Memory B cell (primary cell): ENCODE measurements around the gene PLCZ1.

Source experiments
- ATAC-seq: fragments of 150-1000 bp; cut with Tn5 transposase; 2 replicates; pipeline ENCODE4 v1.10.0; 2021; ENCODE audit warnings: low read depth, mild to moderate bottlenecking, moderate library complexity
- DNase-seq, 2 donors: peaks; one replicate each; pipeline ENCODE4 v3.0.0; 2022; ENCODE audit warnings: low spot score in 2 of 2
- H3K27ac Mint-ChIP-seq: one replicate; pipeline ENCODE4 v1.8.0; 2022; ENCODE audit warnings: mild to moderate bottlenecking, moderate library complexity, mixed read lengths
- H3K27me3 Mint-ChIP-seq: one replicate; pipeline ENCODE4 v1.8.0; 2022; ENCODE audit warnings: mixed read lengths
- H3K36me3 Mint-ChIP-seq: one replicate; pipeline ENCODE4 v1.8.0; 2022; ENCODE audit warnings: mild to moderate bottlenecking, mixed read lengths
- H3K4me1 Mint-ChIP-seq: one replicate; pipeline ENCODE4 v1.8.0; 2022; ENCODE audit warnings: mixed read lengths
- H3K4me3 Mint-ChIP-seq: one replicate; pipeline ENCODE4 v1.8.0; 2022; ENCODE audit warnings: mild to moderate bottlenecking, moderate library complexity, mixed read lengths
- H3K9me3 Mint-ChIP-seq: one replicate; pipeline ENCODE4 v1.8.0; 2022; ENCODE audit warnings: mixed read lengths

Gene PLCZ1

GRCh38 chr12:18634382-18634781 lies 103.4 kb downstream of the PLCZ1 start:
- H3K9me3 Mint-ChIP-seq, result peaks cover 10% of the 10 kb centered on the region
- H3K27me3 Mint-ChIP-seq, result no peaks in the 10 kb centered on the region
- ATAC-seq, result no peak
- H3K4me3 Mint-ChIP-seq, result no peak overlapping the region
- no peak for DNase-seq
- no peaks in the 10 kb centered on the region for H3K4me1 Mint-ChIP-seq
- H3K36me3 Mint-ChIP-seq, result no peaks in the 10 kb centered on the region
- no peak overlapping the region for H3K27ac Mint-ChIP-seq
